Ascending aorta (tissue), 2 donors: ENCODE results near the gene RELCH. TPM values are rescaled to one million over a fixed set of nuclear protein-coding genes. Genes with fewer than 3 reads are reported as not detected.

Source experiments
- DNase-seq, 2 donors: peaks; one replicate each; pipeline ENCODE4 v3.0.0-alpha.2; 2019; ENCODE audit warnings: low spot score in 2 of 2
- H3K27ac ChIP-seq, 2 donors: fragments of 200-600 bp; sonication (generic); one replicate each; pipeline ENCODE4 v1.5.1; 2016 to 2017; ENCODE audit warnings: mild to moderate bottlenecking in 1 of 2
- H3K27me3 ChIP-seq: fragments of 200-600 bp; sonication (generic); one replicate; pipeline ENCODE4 v1.5.1; 2017
- H3K36me3 ChIP-seq, 2 donors: fragments of 200-600 bp; sonication (generic); one replicate each; pipeline ENCODE4 v1.5.1; 2016
- H3K4me1 ChIP-seq, 2 donors: fragments of 200-600 bp; sonication (generic); one replicate each; pipeline ENCODE4 v1.5.1; 2016 to 2017; ENCODE audit warnings: mild to moderate bottlenecking in 1 of 2
- H3K4me3 ChIP-seq, 2 donors: fragments of 200-600 bp; sonication (generic); one replicate each; pipeline ENCODE4 v1.5.1; 2016 to 2017; ENCODE audit warnings: mild to moderate bottlenecking in 1 of 2
- H3K9me3 ChIP-seq, 2 donors: fragments of 200-600 bp; sonication (generic); one replicate each; pipeline ENCODE4 v1.5.1; 2016
- intact Hi-C: fragments of 100-400 bp; cut with DNase I; formaldehyde crosslinking; loops from one replicate; pipeline ENCODE4 v1.15.1; 2023
- total RNA-seq: library from RNA; depleted of rRNA; stranded (reverse); fragments of >200 nt; gene quantifications from one replicate; pipeline ENCODE4 v1.1.0, GENCODE V29; 2016
- TF ChIP-seq, protein P1 (sequence below), 3 experiments: fragments of 200-600 bp in 2 of 3; fragments of 450-650 bp in 1 of 3; sonication (generic) in 2 of 3; IDR thresholded peaks; one replicate each; pipeline ENCODE4 v1.5.1; 2016 to 2019; ENCODE audit warnings: antibody characterized with exemption in 3 of 3, mild to moderate bottlenecking in 1 of 3, moderate library complexity in 1 of 3

Gene RELCH
- total RNA-seq, 1 donor from 2014 or later, result 26.4 TPM

DNA sequence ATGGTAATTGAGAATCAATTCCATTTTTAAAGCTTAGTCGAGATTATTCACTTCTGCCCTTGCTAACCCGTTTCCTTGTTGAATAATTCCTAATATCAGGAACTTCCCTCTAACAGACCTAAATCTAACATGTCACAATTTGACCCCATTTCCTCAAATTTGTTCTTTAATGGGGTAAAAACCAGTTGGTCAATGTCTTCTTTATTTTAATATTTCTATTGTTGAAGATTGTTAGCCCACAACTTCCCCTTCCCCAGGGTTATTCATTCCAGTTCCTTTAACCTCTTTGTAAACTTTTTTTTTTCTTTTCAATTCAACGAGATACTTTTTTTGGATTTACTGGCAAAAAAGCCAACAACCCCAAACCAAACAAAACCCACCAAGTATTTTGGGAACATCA, 145.4 kb downstream of the RELCH start:
- Histone ChIP-seq H3K4me3 (no peak overlapping the region), H3K27ac (no peak overlapping the region), H3K27me3 (no peaks in the 10 kb centered on the region), H3K4me1 (peaks cover 0 to 7% of the 10 kb centered on the region in 2 donors), H3K36me3 (no peaks in the 10 kb centered on the region), H3K9me3 (no peaks in the 10 kb centered on the region)
- intact Hi-C loops, result no loop called here
- TF ChIP-seq, protein P1, sequence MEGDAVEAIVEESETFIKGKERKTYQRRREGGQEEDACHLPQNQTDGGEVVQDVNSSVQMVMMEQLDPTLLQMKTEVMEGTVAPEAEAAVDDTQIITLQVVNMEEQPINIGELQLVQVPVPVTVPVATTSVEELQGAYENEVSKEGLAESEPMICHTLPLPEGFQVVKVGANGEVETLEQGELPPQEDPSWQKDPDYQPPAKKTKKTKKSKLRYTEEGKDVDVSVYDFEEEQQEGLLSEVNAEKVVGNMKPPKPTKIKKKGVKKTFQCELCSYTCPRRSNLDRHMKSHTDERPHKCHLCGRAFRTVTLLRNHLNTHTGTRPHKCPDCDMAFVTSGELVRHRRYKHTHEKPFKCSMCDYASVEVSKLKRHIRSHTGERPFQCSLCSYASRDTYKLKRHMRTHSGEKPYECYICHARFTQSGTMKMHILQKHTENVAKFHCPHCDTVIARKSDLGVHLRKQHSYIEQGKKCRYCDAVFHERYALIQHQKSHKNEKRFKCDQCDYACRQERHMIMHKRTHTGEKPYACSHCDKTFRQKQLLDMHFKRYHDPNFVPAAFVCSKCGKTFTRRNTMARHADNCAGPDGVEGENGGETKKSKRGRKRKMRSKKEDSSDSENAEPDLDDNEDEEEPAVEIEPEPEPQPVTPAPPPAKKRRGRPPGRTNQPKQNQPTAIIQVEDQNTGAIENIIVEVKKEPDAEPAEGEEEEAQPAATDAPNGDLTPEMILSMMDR (IDR thresholded peaks at IDR 0.05), result no peak
- DNase-seq, result no peak

DNA sequence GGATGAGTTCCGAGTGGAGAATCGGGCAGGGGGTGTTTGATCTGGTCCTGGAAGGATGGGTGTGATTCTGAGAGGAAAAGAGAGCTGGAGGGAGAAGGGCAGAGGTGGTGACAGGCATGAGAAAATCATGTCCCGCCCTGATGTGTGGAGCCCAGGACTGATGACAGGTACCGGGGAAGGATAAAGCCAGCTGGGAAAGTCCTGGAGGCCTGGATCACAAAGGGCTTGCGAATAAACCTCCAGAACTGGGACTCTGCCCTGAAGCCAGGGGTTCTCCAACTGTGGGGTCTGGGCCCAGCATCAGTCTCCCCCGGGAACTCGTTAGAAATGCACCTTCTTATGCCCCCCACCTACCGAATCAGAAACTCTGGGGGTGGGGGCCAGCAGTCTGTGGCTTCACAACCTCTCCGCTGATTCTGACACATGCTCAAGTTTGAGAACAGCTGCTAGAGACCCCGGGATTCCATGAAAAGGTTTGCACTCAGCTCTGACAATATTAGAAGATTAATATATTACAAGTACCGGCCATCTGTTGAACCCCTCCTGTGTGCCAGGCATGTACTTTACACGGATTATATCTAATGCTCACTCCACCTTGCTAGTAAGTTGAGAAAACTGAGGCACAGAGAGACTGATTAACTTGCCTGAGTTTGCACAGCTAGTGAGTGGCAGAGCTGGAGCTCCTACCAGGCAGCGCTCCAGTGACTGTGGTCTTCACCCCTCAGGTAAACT, 146.1 kb downstream of the RELCH start:
- TF ChIP-seq, protein P1 (IDR thresholded peaks at IDR 0.05), result no peak
- Histone ChIP-seq H3K9me3 (no peaks in the 10 kb centered on the region), H3K4me3 (no peak overlapping the region), H3K27me3 (no peaks in the 10 kb centered on the region), H3K27ac (no peak overlapping the region), H3K4me1 (peaks cover 0 to 5% of the 10 kb centered on the region in 2 donors), H3K36me3 (no peaks in the 10 kb centered on the region)
- intact Hi-C loops, result no loop called here
- no peak for DNase-seq

DNA sequence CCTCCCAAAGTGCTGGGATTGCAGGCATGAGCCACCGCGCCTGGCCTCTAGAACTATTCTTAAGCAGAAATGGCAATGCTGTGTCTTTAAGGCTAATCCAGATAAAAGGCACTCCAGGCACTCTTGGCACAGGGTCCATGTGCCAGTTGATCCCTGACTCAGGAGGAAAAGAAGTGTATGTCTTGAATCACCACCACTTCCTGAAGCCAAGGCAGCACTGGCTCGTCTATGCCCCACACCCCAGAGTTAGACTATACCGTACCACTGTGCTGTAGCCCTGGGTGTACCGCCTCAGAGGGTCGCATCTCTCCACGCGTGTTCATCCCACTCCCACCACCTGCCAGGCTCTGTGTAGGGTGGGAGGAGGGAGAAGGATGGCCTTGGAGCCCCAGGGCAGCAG, 147.1 kb downstream of the RELCH start:
- intact Hi-C loops, result no loop called here
- H3K4me3 ChIP-seq, result no peak overlapping the region
- H3K27me3 ChIP-seq, result no peaks in the 10 kb centered on the region
- DNase-seq, result no peak
- H3K27ac ChIP-seq, result no peak overlapping the region
- no peaks in the 10 kb centered on the region for H3K9me3 ChIP-seq
- TF ChIP-seq, protein P1 (IDR thresholded peaks at IDR 0.05), result no peak
- peaks cover 0 to 5% of the 10 kb centered on the region in 2 donors for H3K4me1 ChIP-seq
- H3K36me3 ChIP-seq, result no peaks in the 10 kb centered on the region

DNA sequence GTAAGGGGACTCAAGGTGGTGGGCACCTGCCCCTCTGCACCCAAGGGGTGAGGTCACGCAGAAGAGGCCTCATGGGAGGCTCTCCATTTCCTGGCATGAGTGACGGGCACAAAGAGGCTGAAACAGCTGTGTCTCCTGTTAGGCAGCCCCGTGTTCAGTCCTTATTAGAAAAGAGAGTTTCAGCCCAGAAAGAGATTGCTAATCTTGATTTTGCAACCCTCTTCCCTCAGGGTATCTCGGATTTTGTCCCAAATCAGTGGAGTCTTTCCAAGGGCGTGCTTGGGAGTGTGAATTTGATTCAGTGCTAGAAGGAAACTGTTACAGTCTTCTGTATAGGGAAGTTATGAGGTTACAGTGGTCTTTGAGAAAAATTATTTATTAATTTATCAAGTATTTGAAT, 148.4 kb downstream of the RELCH start:
- no peaks in the 10 kb centered on the region for H3K27me3 ChIP-seq
- intact Hi-C loops, result no loop called here
- TF ChIP-seq, protein P1 (IDR thresholded peaks at IDR 0.05), result no peak
- no peak overlapping the region for H3K4me3 ChIP-seq
- DNase-seq, result no peak
- no peaks in the 10 kb centered on the region for H3K36me3 ChIP-seq
- no peaks in the 10 kb centered on the region for H3K4me1 ChIP-seq
- H3K27ac ChIP-seq, result no peak overlapping the region
- H3K9me3 ChIP-seq, result no peaks in the 10 kb centered on the region

DNA sequence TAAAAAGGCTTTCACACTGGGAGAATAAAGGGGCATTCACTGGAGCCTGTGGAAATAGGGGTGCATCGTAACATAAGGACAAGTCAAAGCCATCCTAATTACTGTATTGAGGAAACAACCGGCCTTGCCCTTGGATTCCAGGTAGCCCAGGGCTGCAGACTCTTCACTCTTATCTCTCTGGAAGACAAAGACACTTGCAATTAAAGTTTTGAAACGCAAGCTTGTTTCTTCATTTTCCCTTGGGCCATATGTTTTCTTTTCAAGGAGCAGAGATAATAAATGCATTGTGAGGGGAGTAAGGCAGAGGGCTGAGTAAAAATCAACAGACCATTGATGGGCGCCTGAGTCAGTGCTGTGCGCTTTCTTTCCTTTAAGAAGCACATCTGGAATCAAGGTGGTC, 149.6 kb downstream of the RELCH start:
- no peak overlapping the region for H3K27ac ChIP-seq
- DNase-seq, result no peak
- no peaks in the 10 kb centered on the region for H3K9me3 ChIP-seq
- no peak overlapping the region for H3K4me3 ChIP-seq
- intact Hi-C loops, result no loop called here
- TF ChIP-seq, protein P1 (IDR thresholded peaks at IDR 0.05), result no peak
- no peaks in the 10 kb centered on the region for H3K27me3 ChIP-seq
- no peaks in the 10 kb centered on the region for H3K36me3 ChIP-seq
- no peaks in the 10 kb centered on the region for H3K4me1 ChIP-seq
